ENCODE measurements around the gene PIK3C2A. TPM values are rescaled to one million over a fixed set of nuclear protein-coding genes. Genes with fewer than 3 reads are reported as not detected.

Gene PIK3C2A
- total and polyA plus RNA-seq, 2 of the 13 experiments (the other 11 are each of a cell fraction or from before 2014, with no cell fraction given) = 27.5 to 49.9 TPM

DNA sequence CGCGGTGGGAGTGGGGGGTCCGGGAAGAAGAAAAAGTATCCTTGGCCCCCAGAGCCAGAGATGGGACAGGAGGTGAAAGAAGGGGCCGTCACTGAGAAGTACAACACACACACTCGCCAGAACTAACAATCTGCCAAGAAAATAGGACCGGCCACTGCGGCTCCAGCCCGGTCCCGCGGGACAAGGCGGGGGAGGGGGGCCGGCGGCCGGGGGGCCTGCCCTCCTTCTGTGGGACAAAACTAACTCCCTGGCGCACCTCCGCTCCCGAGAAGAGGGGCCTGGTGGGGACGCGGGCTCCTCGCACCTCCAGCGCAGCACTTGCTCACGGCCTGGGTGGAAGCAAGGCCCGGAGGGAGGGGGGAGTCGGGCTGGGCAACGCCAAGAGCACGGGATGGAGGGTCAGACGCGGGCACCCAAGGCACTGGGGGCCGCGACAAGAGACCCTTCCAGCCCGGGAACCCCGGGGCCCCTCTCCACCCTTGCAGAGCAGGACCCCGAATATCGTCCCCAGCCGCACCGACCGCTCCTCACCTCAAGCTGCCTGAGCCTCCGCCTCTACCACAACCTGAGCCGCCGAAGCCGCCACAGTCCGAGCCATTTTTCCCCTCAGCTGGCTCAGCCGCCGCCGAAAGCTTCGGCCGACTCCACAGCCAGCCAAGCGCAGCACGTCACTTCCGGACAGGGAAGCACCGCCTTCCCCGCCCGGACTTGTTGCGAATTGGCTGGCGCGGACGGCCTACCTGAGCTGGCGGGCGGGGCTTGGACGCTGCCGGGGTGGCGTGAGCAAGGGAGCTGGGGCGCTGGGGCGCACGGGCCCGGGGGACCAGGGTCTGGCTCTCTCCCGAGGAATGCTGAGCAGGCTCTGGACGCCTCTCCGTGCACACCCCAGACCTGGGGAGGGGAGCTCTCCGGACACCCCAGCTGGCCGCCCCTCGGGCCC, at the start of gene PIK3C2A (continued):
- TF ChIP-seq ZBTB26 (CRISPR knock-in tag; IDR thresholded peaks at IDR 0.05; ENCODE audit: borderline replicate concordance) = peak; percentile 49; the same call in 1 of the 2 replicates
- no peak for TF ChIP-seq REXO4 (CRISPR knock-in tag; IDR thresholded peaks at IDR 0.05; ENCODE audit: borderline replicate concordance)
- TF ChIP-seq, protein P1, sequence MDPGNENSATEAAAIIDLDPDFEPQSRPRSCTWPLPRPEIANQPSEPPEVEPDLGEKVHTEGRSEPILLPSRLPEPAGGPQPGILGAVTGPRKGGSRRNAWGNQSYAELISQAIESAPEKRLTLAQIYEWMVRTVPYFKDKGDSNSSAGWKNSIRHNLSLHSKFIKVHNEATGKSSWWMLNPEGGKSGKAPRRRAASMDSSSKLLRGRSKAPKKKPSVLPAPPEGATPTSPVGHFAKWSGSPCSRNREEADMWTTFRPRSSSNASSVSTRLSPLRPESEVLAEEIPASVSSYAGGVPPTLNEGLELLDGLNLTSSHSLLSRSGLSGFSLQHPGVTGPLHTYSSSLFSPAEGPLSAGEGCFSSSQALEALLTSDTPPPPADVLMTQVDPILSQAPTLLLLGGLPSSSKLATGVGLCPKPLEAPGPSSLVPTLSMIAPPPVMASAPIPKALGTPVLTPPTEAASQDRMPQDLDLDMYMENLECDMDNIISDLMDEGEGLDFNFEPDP (CRISPR knock-in tag; conservative IDR thresholded peaks at IDR 0.05) = no peak
- no peak for TF ChIP-seq NR1H2 (CRISPR knock-in tag; IDR thresholded peaks at IDR 0.05; ENCODE audit: borderline replicate concordance, low read depth)
- peak; percentile 29; the same call in 1 of the 2 replicates for TF ChIP-seq YEATS4 (CRISPR knock-in tag; IDR thresholded peaks at IDR 0.05; ENCODE audit: borderline replicate concordance)
- peak; percentile 71 for TF ChIP-seq SALL1 (CRISPR knock-in tag; IDR thresholded peaks at IDR 0.05)
- no peak for TF ChIP-seq NONO (IDR thresholded peaks at IDR 0.05)
- TF ChIP-seq NONO (CRISPR knock-in tag; conservative IDR thresholded peaks at IDR 0.05) = peak; percentile 89
- TF ChIP-seq PRPF4 (IDR thresholded peaks at IDR 0.05; ENCODE audit: low read depth, low read length, poor library complexity, severe bottlenecking) = no peak
- TF ChIP-seq THAP8 (CRISPR knock-in tag; IDR thresholded peaks at IDR 0.05; ENCODE audit: borderline replicate concordance) = no peak
- TF ChIP-seq RARA (CRISPR knock-in tag; IDR thresholded peaks at IDR 0.05) = peak; percentile 26; the same call in 1 of the 2 replicates
- TF ChIP-seq PRMT3 (CRISPR knock-in tag; IDR thresholded peaks at IDR 0.05; ENCODE audit: borderline replicate concordance, low read depth) = 0 out of 2 replicates have a peak, but pooled peaks have one; percentile 62
- TF ChIP-seq NFE2L1 (CRISPR knock-in tag; IDR thresholded peaks at IDR 0.05; ENCODE audit: borderline replicate concordance) = no peak
- TF ChIP-seq ZNF12 (CRISPR knock-in tag; IDR thresholded peaks at IDR 0.05) = no peak
- TF ChIP-seq LCORL (IDR thresholded peaks at IDR 0.05) = no peak
- TF ChIP-seq LCORL (CRISPR knock-in tag; IDR thresholded peaks at IDR 0.05) = peak; percentile 89
- TF ChIP-seq MZF1 (CRISPR knock-in tag; IDR thresholded peaks at IDR 0.05; ENCODE audit: borderline replicate concordance) = 0 out of 2 replicates have a peak, but pooled peaks have one; percentile 43
- no peak for TF ChIP-seq KLF13 (CRISPR knock-in tag; IDR thresholded peaks at IDR 0.05)
- TF ChIP-seq HNRNPK (IDR thresholded peaks at IDR 0.05; ENCODE audit: low read depth, low read length, poor library complexity, severe bottlenecking) = peak; percentile 80
- TF ChIP-seq ZBTB42 (CRISPR knock-in tag; IDR thresholded peaks at IDR 0.05) = 0 out of 2 replicates have a peak, but pooled peaks have one; percentile 60
- peak; percentile 74 for TF ChIP-seq BHLHE40 (IDR thresholded peaks at IDR 0.05; ENCODE audit: low read length)
- TF ChIP-seq JUNB (CRISPR knock-in tag; IDR thresholded peaks at IDR 0.05; ENCODE audit: borderline replicate concordance) = no peak
- TF ChIP-seq, protein P2, sequence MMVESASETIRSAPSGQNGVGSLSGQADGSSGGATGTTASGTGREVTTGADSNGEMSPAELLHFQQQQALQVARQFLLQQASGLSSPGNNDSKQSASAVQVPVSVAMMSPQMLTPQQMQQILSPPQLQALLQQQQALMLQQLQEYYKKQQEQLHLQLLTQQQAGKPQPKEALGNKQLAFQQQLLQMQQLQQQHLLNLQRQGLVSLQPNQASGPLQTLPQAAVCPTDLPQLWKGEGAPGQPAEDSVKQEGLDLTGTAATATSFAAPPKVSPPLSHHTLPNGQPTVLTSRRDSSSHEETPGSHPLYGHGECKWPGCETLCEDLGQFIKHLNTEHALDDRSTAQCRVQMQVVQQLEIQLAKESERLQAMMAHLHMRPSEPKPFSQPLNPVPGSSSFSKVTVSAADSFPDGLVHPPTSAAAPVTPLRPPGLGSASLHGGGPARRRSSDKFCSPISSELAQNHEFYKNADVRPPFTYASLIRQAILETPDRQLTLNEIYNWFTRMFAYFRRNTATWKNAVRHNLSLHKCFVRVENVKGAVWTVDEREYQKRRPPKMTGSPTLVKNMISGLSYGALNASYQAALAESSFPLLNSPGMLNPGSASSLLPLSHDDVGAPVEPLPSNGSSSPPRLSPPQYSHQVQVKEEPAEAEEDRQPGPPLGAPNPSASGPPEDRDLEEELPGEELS (CRISPR knock-in tag; IDR thresholded peaks at IDR 0.05) = no peak
- TF ChIP-seq ZNF850 (CRISPR knock-in tag; conservative IDR thresholded peaks at IDR 0.05) = 0 out of 2 replicates have a peak, but pooled peaks have one; percentile 54
- no peak for TF ChIP-seq NR2F2 (IDR thresholded peaks at IDR 0.05; ENCODE audit: borderline replicate concordance, low read depth)

Data from HepG2 (cell line).